GM12891 (cell line): Measurements from ENCODE around the gene SLC29A2.

ENCODE experiments used
- DNase-seq: peaks from one replicate; pipeline ENCODE4 v3.0.0; 2011; ENCODE audit warnings: low spot score; ENCODE audit not compliant: insufficient read length
- FAIRE-seq: peaks from 2 replicates; lab custom pipeline; 2011; peaks lifted over from hg19 to GRCh38; lab: Jason Lieb, UNC
- PAX5 ChIP-seq: IDR thresholded peaks from 2 replicates; pipeline ENCODE4 v1.6.1; 2011; ENCODE audit warnings: low read length, moderate library complexity, mild to moderate bottlenecking; ENCODE audit not compliant: insufficient read depth, severe bottlenecking
- POLR2A ChIP-seq: IDR thresholded peaks from 2 replicates; pipeline ENCODE4 v1.6.1; 2011; ENCODE audit warnings: low read depth, low read length, control low read depth
- POLR2AphosphoS5 ChIP-seq: IDR thresholded peaks from 2 replicates; pipeline ENCODE4 v1.6.1; 2011; ENCODE audit warnings: low read depth, low read length, control low read depth
- POU2F2 ChIP-seq: IDR thresholded peaks from 2 replicates; pipeline ENCODE4 v1.6.1; 2011; ENCODE audit warnings: low read depth, mild to moderate bottlenecking, control low read depth, low read length, moderate library complexity
- SPI1 ChIP-seq: IDR thresholded peaks from 2 replicates; pipeline ENCODE4 v1.6.1; 2011; ENCODE audit warnings: low read depth, low read length, control low read depth
- TAF1 ChIP-seq: IDR thresholded peaks from 2 replicates; pipeline ENCODE4 v1.6.1; 2011; ENCODE audit warnings: low read depth, low read length, control low read depth

The SLC29A2 gene

GRCh38 chr11:66339162-66339675 is 32.3 kb downstream of the SLC29A2 start:
- DNase-seq (no peak), FAIRE-seq (no peak)
- TF ChIP-seq POLR2AphosphoS5: no peak
- TF ChIP-seq POLR2A: no peak
- TF ChIP-seq SPI1: no peak
- no peak for TF ChIP-seq POU2F2
- no peak for TF ChIP-seq PAX5
- TF ChIP-seq TAF1: no peak

- FAIRE-seq: no peak
- TF ChIP-seq POU2F2 (no peak), PAX5 (no peak), POLR2A (no peak), TAF1 (no peak), SPI1 (no peak), POLR2AphosphoS5 (no peak)
- DNase-seq: no peak
Measured at GRCh38 chr11:66338276-66339161, 33.0 kb downstream of the SLC29A2 start.

GRCh38 chr11:66337103-66337899 is 34.3 kb downstream of the SLC29A2 start:
- DNase-seq: no peak
- no peak for FAIRE-seq
- TF ChIP-seq POLR2AphosphoS5 (no peak), POLR2A (no peak), PAX5 (no peak), TAF1 (no peak), POU2F2 (no peak), SPI1 (no peak)

GRCh38 chr11:66336234-66337102 is 35.1 kb downstream of the SLC29A2 start, which contains the start of gene RIN1:
TSS of gene RIN1 (minus strand) at chr11:66336434. CDS start at chr11:66336402, 32 bp downstream.
- TF ChIP-seq POLR2A (no peak), POU2F2 (peak; percentile 66)
- DNase-seq (peak; percentile 90), FAIRE-seq (peak; percentile 98)

- TF ChIP-seq POLR2A (no peak), POLR2AphosphoS5 (no peak)
- no peak for DNase-seq
- peak; percentile 77 for FAIRE-seq
Measured at GRCh38 chr11:66335531-66336233, 35.9 kb downstream of the SLC29A2 start.

- DNase-seq (no peak), FAIRE-seq (no peak)
- TF ChIP-seq POLR2A (no peak), SPI1 (no peak)
Measured at GRCh38 chr11:66334605-66335442, 36.7 kb downstream of the SLC29A2 start.

- no peak for DNase-seq
- FAIRE-seq: no peak
- TF ChIP-seq PAX5 (no peak), TAF1 (no peak), POLR2A (no peak), POU2F2 (no peak), POLR2AphosphoS5 (no peak), SPI1 (no peak)
Measured at GRCh38 chr11:66333896-66334604, 37.5 kb downstream of the SLC29A2 start.

GRCh38 chr11:66333220-66333877 is 38.2 kb downstream of the SLC29A2 start:
- no peak for TF ChIP-seq SPI1
- TF ChIP-seq POLR2AphosphoS5: no peak
- no peak for TF ChIP-seq POLR2A
- no peak for TF ChIP-seq TAF1
- TF ChIP-seq POU2F2: no peak
- no peak for TF ChIP-seq PAX5
- DNase-seq (no peak), FAIRE-seq (no peak)
